Peyer's patch (tissue), 4 donors: ENCODE results near the gene ENOX2. TPM values are rescaled to one million over a fixed set of nuclear protein-coding genes. Genes with fewer than 3 reads are reported as not detected.

ENCODE experiments used
- DNase-seq, 3 donors: peaks; one replicate each; pipeline ENCODE4 v3.0.0-alpha.2; 2017 to 2019
- H3K27ac ChIP-seq, 4 donors: fragments of 200-600 bp; sonication (generic); one replicate each; pipeline ENCODE4 v1.5.1; 2016 to 2019
- H3K27me3 ChIP-seq, 2 donors: fragments of 200-600 bp; sonication (generic); one replicate each; pipeline ENCODE4 v1.5.1; 2019
- H3K36me3 ChIP-seq, 3 donors: fragments of 200-600 bp; sonication (generic); one replicate each; pipeline ENCODE4 v1.5.1; 2016 to 2019
- H3K4me1 ChIP-seq, 4 donors: fragments of 200-600 bp; sonication (generic); one replicate each; pipeline ENCODE4 v1.5.1; 2016 to 2019
- H3K4me3 ChIP-seq, 4 donors: fragments of 200-600 bp; sonication (generic); 1 replicate in 3 of 4; 2 replicates in 1 of 4; pipeline ENCODE4 v1.5.1; 2016 to 2019; ENCODE audit warnings: mild to moderate bottlenecking in 1 of 4
- H3K9me3 ChIP-seq, 4 donors: fragments of 200-600 bp; sonication (generic); one replicate each; pipeline ENCODE4 v1.5.1; 2016 to 2019; ENCODE audit warnings: mild to moderate bottlenecking in 1 of 4
- POLR2A ChIP-seq, 2 donors: fragments of 450-650 bp; IDR thresholded peaks; one replicate each; pipeline ENCODE4 v1.5.1; 2017; ENCODE audit warnings: antibody characterized with exemption in 2 of 2, mild to moderate bottlenecking in 2 of 2, moderate library complexity in 2 of 2
- total RNA-seq, 4 donors: library from RNA; depleted of rRNA; stranded (reverse); fragments of >200 nt; gene quantifications; one replicate each; pipeline ENCODE4 v1.1.0, GENCODE V29; 2016
- TF ChIP-seq, protein P1 (sequence below), 6 experiments: fragments of 450-650 bp in 4 of 6; fragments of 200-600 bp in 2 of 6; sonication (generic) in 1 of 6; IDR thresholded peaks; one replicate each; pipeline ENCODE4 v1.5.1; 2017 to 2019; ENCODE audit warnings: antibody characterized with exemption in 6 of 6, mild to moderate bottlenecking in 3 of 6, moderate library complexity in 1 of 6

ENOX2 gene
- total RNA-seq, 4 donors from 2014 or later, result 4.7 to 12.4 (median 9.8) TPM

DNA sequence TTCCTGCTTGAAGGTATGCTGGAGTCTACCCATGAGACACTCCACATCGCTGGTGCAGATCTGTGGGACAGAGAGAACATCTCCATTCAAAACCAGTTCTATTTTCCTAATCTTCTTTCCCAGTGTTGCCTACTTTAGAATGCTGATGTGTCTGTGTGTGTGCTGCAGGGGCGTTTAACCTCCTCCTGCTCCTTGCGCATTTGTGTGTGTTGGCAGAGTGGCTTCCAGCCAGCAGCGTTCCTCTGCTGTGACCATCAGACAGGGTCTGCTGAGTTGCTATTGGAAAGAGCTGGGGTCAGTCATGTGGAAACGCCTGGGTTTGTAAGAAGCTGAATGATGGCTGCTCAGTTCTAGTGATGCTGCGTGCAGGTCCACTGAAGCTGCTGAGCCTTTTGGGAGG is 277.6 kb downstream of the ENOX2 start:
- TF ChIP-seq, protein P1, sequence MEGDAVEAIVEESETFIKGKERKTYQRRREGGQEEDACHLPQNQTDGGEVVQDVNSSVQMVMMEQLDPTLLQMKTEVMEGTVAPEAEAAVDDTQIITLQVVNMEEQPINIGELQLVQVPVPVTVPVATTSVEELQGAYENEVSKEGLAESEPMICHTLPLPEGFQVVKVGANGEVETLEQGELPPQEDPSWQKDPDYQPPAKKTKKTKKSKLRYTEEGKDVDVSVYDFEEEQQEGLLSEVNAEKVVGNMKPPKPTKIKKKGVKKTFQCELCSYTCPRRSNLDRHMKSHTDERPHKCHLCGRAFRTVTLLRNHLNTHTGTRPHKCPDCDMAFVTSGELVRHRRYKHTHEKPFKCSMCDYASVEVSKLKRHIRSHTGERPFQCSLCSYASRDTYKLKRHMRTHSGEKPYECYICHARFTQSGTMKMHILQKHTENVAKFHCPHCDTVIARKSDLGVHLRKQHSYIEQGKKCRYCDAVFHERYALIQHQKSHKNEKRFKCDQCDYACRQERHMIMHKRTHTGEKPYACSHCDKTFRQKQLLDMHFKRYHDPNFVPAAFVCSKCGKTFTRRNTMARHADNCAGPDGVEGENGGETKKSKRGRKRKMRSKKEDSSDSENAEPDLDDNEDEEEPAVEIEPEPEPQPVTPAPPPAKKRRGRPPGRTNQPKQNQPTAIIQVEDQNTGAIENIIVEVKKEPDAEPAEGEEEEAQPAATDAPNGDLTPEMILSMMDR (IDR thresholded peaks at IDR 0.05), result no peak
- TF ChIP-seq POLR2A (IDR thresholded peaks at IDR 0.05), result no peak
- Histone ChIP-seq H3K9me3 (no peaks in the 10 kb centered on the region), H3K4me3 (no peak overlapping the region), H3K4me1 (no peaks in the 10 kb centered on the region), H3K27me3 (no peaks in the 10 kb centered on the region), H3K27ac (no peak overlapping the region), H3K36me3 (no peaks in the 10 kb centered on the region)
- DNase-seq, result no peak

DNA sequence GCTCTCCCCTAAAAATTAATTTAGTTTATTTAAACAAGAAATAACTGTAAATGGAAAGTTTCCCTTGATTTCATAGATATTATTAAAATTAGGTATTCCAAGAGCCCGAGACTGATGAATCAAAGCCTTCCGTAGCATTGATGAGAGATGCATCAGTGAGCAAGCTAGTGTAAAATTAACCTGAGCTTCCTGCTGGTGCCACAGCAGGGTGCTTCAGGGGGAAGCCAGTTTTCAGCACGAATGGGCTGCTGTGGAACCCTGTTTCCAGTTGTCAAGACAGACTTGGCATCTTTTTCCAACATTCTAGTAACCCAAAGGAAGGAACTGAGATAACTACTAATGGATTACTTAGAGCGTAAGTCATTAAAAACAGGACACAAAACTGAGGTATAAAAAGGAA is 279.5 kb downstream of the ENOX2 start:
- Histone ChIP-seq H3K27me3 (no peaks in the 10 kb centered on the region), H3K36me3 (no peaks in the 10 kb centered on the region), H3K9me3 (no peaks in the 10 kb centered on the region), H3K4me1 (no peaks in the 10 kb centered on the region), H3K27ac (no peak overlapping the region), H3K4me3 (no peak overlapping the region)
- no peak for DNase-seq
- TF ChIP-seq POLR2A (IDR thresholded peaks at IDR 0.05), result no peak
- TF ChIP-seq, protein P1 (IDR thresholded peaks at IDR 0.05), result no peak

DNA sequence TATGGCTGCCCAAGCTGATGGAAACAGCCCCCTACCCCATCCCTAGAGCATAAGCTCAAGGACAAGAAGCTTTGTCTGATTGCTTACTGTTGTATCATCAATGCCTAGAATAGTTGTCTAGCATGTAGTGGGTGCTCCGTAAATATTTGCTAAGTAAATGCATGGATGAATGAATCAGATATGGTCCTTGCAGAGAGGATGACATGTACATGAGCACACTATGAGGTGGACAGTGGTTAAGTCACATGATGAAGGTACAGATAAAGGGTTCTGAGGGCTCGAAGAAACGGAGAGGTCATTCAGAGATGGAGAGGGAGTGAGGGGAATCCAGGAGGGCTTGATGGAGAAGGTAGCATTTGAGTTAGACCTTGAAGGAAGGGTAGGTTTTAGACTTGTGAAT is 287.1 kb downstream of the ENOX2 start:
- no peaks in the 10 kb centered on the region for H3K36me3 ChIP-seq
- H3K27ac ChIP-seq, result no peak overlapping the region
- TF ChIP-seq, protein P1 (IDR thresholded peaks at IDR 0.05), result no peak
- TF ChIP-seq POLR2A (IDR thresholded peaks at IDR 0.05), result no peak
- DNase-seq, result no peak
- H3K4me3 ChIP-seq, result no peak overlapping the region
- no peaks in the 10 kb centered on the region for H3K27me3 ChIP-seq
- H3K4me1 ChIP-seq, result no peaks in the 10 kb centered on the region
- H3K9me3 ChIP-seq, result no peaks in the 10 kb centered on the region

DNA sequence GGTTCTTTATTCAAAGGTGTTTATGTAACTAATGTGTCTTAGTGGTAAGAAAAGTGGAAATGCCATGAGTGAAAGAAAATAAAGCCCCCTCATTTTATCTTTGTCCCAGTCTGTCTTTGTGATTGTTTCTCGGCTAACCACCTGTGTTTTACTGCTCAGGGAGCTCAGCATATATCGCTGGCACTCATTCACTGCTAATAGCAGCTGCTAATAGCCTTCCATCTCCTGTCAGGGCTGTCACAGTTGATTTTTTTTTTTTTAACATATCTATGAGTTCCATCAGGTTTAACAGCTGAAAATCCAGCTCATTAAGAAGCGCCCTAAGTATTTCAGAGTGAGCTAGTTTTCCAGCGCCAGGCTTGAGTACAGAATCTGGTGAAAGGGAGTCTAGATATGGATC is 295.6 kb downstream of the ENOX2 start:
- Histone ChIP-seq H3K4me3 (no peak overlapping the region), H3K27me3 (no peaks in the 10 kb centered on the region), H3K9me3 (no peaks in the 10 kb centered on the region), H3K27ac (no peak overlapping the region), H3K4me1 (no peaks in the 10 kb centered on the region), H3K36me3 (no peaks in the 10 kb centered on the region)
- no peak for DNase-seq
- TF ChIP-seq POLR2A (IDR thresholded peaks at IDR 0.05), result no peak
- TF ChIP-seq, protein P1 (IDR thresholded peaks at IDR 0.05), result no peak

DNA sequence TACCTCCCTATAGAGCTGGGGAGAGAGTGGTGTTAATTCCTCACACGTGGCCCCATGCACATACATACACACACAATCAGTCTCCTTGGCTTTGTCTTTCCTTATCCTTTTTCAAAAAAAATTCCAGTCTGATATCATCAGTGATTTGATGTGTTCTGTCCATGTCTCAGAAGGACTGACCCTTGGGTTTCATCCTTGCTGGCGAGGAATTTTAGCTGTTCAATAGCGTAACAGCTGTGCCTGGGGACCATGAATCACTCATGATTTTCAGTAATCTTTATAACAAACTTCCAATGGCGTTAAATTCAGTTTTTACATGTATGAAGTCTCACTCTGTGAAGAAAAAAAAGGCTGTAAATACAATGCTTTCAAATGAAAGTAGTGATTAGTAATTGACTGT is 296.6 kb downstream of the ENOX2 start:
- Histone ChIP-seq H3K27me3 (no peaks in the 10 kb centered on the region), H3K9me3 (no peaks in the 10 kb centered on the region), H3K4me1 (no peaks in the 10 kb centered on the region), H3K36me3 (no peaks in the 10 kb centered on the region), H3K27ac (no peak overlapping the region), H3K4me3 (no peak overlapping the region)
- no peak for DNase-seq
- TF ChIP-seq, protein P1 (IDR thresholded peaks at IDR 0.05), result no peak
- TF ChIP-seq POLR2A (IDR thresholded peaks at IDR 0.05), result no peak

DNA sequence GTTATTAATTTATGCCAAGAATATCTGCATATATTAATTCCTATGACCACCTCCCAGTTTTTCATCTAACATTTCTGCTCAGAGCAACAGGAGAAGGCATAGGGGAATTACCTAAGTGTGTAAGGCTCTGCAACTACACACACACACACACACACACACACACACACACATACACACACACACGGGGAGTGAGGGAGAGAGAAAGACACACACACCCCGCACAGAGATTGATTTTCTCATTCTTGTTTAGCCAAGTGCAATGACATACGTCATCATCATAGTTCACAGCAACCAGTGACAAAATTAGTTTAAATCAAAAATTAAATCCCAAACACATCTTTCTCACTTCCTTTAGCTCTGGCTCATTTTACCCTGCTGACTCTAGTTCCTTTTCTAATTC is 298.1 kb downstream of the ENOX2 start:
- Histone ChIP-seq H3K36me3 (no peaks in the 10 kb centered on the region), H3K4me1 (no peaks in the 10 kb centered on the region), H3K27me3 (no peaks in the 10 kb centered on the region), H3K4me3 (no peak overlapping the region), H3K27ac (no peak overlapping the region), H3K9me3 (no peaks in the 10 kb centered on the region)
- TF ChIP-seq, protein P1 (IDR thresholded peaks at IDR 0.05), result no peak
- no peak for TF ChIP-seq POLR2A (IDR thresholded peaks at IDR 0.05)
- no peak for DNase-seq
